Measurements from ENCODE around the gene MAPK14.

DNA sequence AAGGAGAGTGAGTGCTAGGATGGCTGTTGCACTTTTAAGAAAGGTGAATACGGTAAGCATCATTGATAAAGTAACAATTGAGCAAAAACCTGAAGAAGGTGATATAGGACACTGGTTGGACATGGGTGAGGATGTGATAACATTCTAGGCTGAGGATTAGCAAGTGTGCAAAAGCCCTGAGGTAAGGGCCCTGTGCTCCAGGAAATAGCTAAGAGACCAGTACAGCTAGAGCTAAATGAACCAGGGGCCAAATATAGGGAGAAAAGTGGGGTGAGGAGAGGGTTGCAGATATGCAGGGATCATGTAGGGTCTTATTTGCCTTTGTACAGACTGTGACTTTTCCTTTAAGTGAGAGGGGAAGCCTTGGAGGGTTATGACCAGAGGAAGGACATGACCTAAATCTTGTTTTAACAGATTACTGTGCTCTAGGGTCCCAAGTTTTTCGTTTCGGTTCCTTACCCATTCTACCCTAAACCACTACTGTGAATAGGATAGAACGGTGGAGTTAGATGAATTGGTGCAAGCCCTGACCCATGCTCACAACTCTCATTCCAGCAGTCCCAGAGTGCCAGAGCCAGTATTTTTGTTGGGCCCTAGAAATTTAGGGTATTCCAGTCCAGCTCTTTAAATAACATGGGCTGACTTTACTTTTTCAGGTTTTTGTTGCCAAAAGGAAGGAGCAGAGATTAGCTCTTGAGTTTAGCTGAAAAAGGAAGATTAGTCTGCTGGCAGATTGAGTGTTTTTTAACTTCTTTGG is 10.7 kb downstream of the MAPK14 start:
- TF ChIP-seq, protein P1, sequence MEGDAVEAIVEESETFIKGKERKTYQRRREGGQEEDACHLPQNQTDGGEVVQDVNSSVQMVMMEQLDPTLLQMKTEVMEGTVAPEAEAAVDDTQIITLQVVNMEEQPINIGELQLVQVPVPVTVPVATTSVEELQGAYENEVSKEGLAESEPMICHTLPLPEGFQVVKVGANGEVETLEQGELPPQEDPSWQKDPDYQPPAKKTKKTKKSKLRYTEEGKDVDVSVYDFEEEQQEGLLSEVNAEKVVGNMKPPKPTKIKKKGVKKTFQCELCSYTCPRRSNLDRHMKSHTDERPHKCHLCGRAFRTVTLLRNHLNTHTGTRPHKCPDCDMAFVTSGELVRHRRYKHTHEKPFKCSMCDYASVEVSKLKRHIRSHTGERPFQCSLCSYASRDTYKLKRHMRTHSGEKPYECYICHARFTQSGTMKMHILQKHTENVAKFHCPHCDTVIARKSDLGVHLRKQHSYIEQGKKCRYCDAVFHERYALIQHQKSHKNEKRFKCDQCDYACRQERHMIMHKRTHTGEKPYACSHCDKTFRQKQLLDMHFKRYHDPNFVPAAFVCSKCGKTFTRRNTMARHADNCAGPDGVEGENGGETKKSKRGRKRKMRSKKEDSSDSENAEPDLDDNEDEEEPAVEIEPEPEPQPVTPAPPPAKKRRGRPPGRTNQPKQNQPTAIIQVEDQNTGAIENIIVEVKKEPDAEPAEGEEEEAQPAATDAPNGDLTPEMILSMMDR (IDR thresholded peaks at IDR 0.05; ENCODE audit: insufficient read depth, low read length): no peak
- no peak for TF ChIP-seq SPI1 (IDR thresholded peaks at IDR 0.05; ENCODE audit: borderline replicate concordance, low read depth)
- TF ChIP-seq POLR2AphosphoS5 (IDR thresholded peaks at IDR 0.05; ENCODE audit: low read depth): no peak
